ENCODE results near the gene HMGCS2. TPM values are rescaled to one million over a fixed set of nuclear protein-coding genes. Genes with fewer than 3 reads are reported as not detected.

HMGCS2 gene
- polyA plus RNA-seq, 1 experiment, result not detected

GRCh38 chr1:119779869-119780356 is 11.2 kb upstream of the HMGCS2 start:
- ChIA-PET CTCF (interaction anchor here (1.0 to 2.3 kb wide), 4 partner anchors 29 to 168 kb away, joined by 3 to 14 read pairs (median 7); no protein-coding TSS in a partner anchor), POLR2A (no interaction called here)
- H3K27ac ChIP-seq (ENCODE audit: low read depth, low read length), result peak overlapping the region; percentile 21
- no peak for DNase-seq (ENCODE audit: low read depth, low spot score)
- H3K4me3 ChIP-seq (ENCODE audit: low read depth, low read length), result peak overlapping the region; percentile 36
- TF ChIP-seq CTCF (IDR thresholded peaks at IDR 0.05; ENCODE audit: low read depth, low read length), result no peak
- no peaks in the 10 kb centered on the region for H3K9me3 ChIP-seq (ENCODE audit: control insufficient read depth, insufficient read depth, low read length)
- H3K27me3 ChIP-seq (ENCODE audit: control insufficient read depth, insufficient read depth, low read length), result peaks cover 5% of the 10 kb centered on the region

DNA sequence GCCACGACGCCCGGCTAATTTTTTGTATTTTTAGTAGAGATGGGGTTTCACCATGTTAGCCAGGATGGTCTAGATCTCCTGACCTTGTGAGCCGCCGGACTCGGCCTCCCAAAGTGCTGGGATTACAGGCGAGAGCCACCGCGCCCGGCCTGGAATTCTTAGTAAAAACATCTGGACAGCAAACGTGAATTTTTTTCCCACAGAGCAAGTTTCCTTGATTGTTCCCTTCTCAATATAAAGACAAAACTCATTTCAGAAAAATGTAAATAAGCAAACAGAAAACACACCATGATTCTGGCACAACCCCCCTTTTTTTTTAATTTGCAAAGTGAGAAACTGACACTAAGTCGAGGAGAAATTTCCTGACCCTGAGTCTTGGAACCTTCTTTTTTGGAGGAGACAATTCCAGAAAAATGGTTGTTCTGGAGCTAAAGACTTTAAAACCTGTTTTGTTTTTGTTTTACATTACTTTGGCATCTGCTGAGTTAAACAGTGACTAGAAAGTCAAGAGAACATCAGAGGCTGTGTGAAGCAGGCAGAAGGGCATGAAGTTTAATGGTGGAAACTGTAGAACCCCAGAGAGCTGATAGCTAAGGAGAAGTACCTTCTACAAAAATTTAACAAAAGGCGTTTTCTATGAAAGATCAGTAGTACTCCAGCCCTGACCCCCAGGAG is 10.3 kb upstream of the HMGCS2 start:
- CTCF ChIA-PET, result interaction anchor here (1.0 to 2.3 kb wide), 4 partner anchors 30 to 167 kb away, joined by 3 to 14 read pairs (median 7); no protein-coding TSS in a partner anchor
- H3K4me3 ChIP-seq (ENCODE audit: low read depth, low read length), result no peak overlapping the region
- H3K9me3 ChIP-seq (ENCODE audit: control insufficient read depth, insufficient read depth, low read length), result no peaks in the 10 kb centered on the region
- no peak for DNase-seq (ENCODE audit: low read depth, low spot score)
- H3K27ac ChIP-seq (ENCODE audit: low read depth, low read length), result no peak overlapping the region
- POLR2A ChIA-PET, result no interaction called here
- TF ChIP-seq CTCF (IDR thresholded peaks at IDR 0.05; ENCODE audit: low read depth, low read length), result no peak
- peaks cover 5% of the 10 kb centered on the region for H3K27me3 ChIP-seq (ENCODE audit: control insufficient read depth, insufficient read depth, low read length)

DNA sequence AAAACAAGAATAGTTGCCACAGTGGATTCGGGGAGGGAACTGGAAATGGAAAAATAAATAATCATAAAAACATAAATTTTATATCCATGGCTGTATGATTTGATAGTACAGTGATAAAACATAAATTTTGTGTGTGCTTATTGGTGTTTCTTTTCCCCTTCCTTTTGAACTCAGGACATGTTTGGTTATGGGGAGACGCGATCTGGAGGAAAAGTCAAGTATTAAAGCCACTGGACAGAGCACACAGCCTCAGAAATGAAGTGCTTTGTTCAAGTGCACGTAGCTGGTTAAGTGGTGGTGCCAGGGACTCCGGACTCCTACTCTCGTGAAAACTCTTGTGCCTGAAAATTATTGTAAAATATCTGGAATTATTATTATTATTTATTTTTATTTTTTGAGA is 9.7 kb upstream of the HMGCS2 start:
- ChIA-PET POLR2A (no interaction called here), CTCF (interaction anchor here (1.9 kb wide), 1 partner anchor 34 kb away, joined by 6 read pairs; no protein-coding TSS in a partner anchor)
- no peak for DNase-seq (ENCODE audit: low read depth, low spot score)
- Histone ChIP-seq H3K9me3 (ENCODE audit: control insufficient read depth, insufficient read depth, low read length) (no peaks in the 10 kb centered on the region), H3K4me3 (ENCODE audit: low read depth, low read length) (no peak overlapping the region), H3K27ac (ENCODE audit: low read depth, low read length) (no peak overlapping the region), H3K27me3 (ENCODE audit: control insufficient read depth, insufficient read depth, low read length) (peaks cover 2% of the 10 kb centered on the region)
- TF ChIP-seq CTCF (IDR thresholded peaks at IDR 0.05; ENCODE audit: low read depth, low read length), result no peak

- Histone ChIP-seq H3K27ac (ENCODE audit: low read depth, low read length) (no peak overlapping the region), H3K27me3 (ENCODE audit: control insufficient read depth, insufficient read depth, low read length) (peaks cover 4% of the 10 kb centered on the region), H3K9me3 (ENCODE audit: control insufficient read depth, insufficient read depth, low read length) (no peaks in the 10 kb centered on the region), H3K4me3 (ENCODE audit: low read depth, low read length) (no peak overlapping the region)
- no peak for TF ChIP-seq CTCF (IDR thresholded peaks at IDR 0.05; ENCODE audit: low read depth, low read length)
- ChIA-PET CTCF (interaction anchor here (1.7 kb wide), 1 partner anchor 31 kb away, joined by 4 read pairs; no protein-coding TSS in a partner anchor), POLR2A (no interaction called here)
- no peak for DNase-seq (ENCODE audit: low read depth, low spot score)
Measured at GRCh38 chr1:119774746-119775490, 6.2 kb upstream of the HMGCS2 start.
